ENCODE data around the gene VANGL2. TPM values are rescaled to one million over a fixed set of nuclear protein-coding genes. Genes with fewer than 3 reads are reported as not detected.
"Not testable (repeated sequence)": the region's sequence is repeated elsewhere in the genome, so short reads cannot be mapped to it uniquely, and the experiment has no call there.

Gene VANGL2
- total RNA-seq, 1 donor from 2014 or later: not detected

DNA sequence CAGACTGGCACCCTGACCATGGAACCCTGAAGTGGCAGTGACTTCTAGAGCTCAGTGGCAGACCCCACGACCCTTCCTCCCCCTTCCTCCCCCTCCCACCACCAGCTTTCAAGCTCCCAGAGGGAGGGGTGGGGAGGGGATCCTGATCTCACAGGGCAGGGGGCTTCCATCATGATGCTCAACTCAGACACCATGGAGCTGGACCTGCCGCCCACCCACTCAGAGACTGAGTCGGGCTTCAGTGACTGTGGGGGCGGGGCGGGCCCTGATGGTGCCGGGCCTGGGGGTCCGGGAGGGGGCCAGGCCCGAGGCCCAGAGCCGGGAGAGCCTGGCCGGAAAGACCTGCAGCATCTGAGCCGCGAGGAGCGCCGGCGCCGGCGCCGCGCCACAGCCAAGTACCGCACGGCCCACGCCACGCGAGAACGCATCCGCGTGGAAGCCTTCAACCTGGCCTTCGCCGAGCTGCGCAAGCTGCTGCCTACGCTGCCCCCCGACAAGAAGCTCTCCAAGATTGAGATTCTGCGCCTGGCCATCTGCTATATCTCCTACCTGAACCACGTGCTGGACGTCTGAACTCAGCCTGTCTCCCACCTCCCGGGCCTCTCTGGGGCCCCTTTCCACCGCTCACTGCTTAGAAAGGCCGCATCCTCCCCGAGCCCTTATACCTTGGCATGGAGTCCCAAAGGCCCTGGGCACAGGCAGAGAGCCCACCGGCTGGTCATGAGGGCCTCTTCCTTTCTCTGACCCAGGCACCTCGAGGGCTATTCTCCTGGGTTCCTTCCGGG is 29.6 kb upstream of the VANGL2 start:
- no peak for DNase-seq (ENCODE audit: low read depth, low spot score)

DNA sequence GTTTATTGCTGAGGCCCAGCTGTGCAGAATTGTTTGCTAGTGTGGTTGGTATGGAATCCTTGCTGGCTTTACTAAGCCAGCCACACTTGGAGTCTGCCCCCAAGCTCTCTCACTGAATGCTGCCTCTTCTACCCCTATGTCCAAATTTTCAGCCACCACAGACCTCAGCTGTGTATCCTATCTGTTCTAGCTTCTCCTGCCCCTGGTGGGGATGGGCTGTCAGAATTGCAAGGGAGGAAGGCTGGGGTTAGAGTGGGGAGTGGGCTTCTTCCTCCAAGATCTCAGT is 29.1 kb upstream of the VANGL2 start:
- DNase-seq (ENCODE audit: low read depth, low spot score): no peak

DNA sequence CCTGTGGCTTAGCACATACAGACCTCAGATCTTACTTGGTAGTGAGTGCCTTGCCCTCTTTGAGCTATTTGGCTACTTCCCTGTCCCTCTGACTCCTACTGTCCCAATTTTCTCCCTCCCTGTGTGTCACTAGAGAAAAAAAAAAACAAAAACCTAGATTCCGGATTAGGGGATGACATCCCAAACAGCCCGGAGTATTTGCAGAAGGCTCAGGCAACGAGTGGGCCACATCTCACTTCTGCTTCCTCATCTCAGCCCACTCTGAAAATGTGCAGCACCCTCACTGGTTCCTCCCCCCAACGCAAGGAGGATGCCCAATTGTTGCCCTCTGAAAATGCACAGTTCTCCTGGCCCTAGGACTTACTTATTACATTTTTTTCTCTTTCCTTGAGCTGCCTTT is 28.6 kb upstream of the VANGL2 start:
- DNase-seq (ENCODE audit: low read depth, low spot score): no peak

DNA sequence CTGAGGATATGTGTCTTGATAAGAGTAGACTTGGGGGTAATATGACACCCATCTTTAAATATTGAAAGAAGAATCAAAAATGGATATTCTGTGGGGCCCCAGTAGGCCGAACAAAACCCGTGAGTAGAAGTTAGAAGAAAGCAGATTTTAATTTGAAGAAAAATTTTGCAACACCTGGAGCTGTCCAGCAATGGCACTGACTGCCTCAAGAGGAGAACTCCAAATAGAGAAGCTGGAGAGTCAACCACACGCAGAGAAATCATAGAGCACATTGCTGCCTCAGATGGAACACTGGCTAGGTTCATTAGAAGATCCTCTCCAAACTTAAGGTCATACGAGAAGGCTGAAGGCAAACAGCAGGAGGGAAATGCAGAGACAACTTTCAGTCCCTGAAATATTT is 26.7 kb upstream of the VANGL2 start:
- no peak for DNase-seq (ENCODE audit: low read depth, low spot score)

DNA sequence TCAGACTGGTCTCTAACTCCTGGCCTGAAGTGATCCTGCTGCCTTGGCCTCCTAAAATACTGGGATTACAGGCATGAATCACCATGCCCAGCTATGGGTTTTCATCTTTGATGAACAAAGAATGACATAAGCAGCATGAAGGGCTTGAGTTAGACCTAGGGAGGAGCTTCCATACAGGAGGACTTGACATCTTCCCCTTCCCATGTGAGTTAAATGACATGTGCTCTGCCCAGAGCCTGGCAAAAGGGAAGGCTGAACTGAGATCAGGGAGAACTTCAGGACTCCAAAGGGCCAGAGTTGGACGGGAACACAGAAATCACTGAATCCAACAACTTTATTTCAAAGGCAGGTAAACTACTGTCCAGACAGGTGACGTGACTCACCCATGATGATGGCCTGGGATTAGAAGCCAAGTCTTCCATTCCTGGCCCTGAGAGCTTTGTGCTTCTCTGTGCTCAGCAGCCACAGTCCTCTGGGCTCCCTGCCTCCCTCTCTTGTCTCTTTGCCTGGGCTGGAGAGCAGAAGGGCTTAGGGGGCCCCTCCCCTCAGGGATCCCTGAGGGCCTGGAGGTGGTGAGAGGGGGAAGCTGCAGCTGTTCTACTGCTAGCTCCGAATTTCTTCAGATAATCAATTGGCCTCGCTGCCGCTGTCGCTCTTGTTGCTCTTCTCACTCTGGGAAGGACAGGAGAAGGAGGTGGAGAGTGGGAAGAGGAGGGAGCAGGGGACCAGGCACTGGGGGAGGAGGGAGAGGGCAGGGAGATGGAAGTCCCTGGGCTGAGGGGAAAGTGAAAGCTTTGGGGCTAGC is 25.9 kb upstream of the VANGL2 start:
- no peak for DNase-seq (ENCODE audit: low read depth, low spot score)

DNA sequence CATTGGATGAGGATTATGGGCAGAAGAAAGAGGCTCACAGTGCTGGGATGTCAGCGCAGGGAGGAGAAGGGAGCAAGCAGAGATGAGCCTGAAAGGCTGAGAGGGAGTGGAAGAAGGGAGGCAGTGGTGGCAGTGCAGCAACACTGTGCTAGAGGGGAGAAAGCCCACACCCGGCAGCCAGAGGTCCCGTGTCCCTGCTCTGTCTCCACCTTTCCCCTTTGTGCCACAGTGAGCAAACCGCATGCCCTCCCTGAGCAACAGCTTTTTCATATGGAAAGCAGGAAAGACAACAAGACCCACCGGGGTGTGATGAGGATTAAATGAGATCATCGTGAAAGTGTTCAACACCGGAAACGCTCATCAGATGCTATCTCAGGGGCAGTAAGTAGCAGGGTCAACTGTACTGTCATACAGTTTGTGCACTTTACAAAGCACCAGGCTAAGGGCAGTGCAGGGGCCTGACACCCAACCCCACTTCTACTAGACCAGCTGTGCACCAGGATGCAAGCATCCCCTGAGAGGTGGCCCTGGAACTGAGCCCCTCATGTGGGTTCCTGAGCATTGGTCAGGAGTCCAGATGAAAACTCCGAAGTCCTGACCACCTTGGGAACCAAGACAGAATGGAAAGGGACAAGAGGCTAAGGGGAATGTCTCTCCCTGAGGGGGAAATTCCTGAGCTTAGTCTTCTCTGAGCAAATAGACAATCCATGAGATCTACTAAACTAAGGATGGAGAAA is 24.4 kb upstream of the VANGL2 start:
- no peak for DNase-seq (ENCODE audit: low read depth, low spot score)

DNA sequence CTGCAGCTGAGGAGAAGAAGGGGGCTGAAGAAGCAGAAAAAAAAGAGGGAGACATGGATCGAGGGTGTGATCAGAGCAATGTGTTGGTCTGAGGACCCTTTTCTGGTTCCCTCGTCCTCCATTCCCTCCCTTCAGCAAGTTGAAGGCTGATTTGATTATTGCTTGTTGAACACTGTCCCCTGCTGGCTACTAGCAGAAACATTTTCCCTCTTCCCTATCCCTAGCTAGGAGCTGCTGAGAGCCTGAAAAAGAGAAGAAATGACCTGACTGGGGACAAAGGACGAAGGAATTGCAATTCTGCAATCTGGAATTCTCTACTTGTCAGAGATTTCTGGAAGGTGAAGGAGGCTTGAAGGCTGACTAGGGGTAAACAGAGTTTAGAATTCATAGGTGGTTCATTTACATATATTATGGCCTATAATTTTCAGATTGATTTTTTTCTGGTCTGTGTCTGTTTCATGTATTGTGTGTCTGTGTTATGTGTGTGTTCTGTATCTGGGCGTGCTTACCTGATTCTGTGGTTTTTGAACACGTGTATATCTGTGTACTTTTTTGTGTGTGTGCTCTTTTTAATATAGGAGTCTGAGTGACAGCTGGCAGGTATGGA is 23.7 kb upstream of the VANGL2 start:
- DNase-seq (ENCODE audit: low read depth, low spot score): peak; percentile 24

DNA sequence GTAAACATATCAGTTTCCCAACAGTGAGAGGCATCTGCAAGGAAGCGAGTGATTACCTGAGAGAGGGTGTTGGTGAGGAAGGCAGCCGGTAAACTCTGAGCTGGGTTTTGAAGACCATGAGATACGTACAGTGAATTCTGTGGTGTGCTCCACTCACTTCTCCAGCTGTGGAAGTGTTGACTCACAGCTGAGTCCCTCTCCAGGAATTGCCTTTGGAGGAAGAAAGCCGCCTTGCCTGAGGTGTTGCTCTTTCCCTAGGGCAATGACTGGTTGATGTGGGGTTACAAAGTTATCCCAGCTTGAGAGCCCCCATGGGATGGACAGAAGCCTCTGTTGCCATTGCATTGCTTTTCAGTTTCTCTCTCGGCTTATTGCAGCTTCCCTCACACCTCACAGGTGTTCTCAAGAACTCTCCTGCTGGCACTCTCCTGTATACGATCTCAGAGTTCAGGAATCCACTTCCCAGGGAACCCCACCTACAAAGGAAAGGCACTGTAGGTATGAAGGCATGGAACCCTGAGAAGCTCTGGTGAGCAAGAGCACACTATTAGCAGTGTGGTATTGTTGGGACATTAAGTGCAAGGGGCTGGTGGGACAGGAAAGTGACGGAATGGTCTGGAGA is 22.7 kb upstream of the VANGL2 start:
- no peak for DNase-seq (ENCODE audit: low read depth, low spot score)

DNA sequence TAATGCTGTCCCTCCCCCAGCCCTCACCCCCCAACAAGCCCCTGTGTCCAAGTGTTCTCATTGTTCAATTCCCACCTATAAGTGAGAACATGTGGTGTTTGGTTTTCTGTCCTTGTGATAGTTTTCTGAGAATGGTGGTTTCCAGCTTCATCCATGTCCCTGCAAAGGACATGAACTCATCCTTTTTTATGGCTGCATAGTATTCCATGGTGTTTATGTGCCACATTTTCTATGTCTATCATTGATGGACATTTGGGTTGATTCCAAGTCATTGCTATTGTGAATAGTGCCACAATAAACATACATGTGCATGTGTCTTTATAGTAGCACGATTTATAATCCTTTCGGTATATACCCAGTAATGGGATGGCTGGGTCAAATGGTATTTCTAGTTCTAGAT is 15.6 kb upstream of the VANGL2 start:
- DNase-seq (ENCODE audit: low read depth, low spot score): not testable (repeated sequence)

DNA sequence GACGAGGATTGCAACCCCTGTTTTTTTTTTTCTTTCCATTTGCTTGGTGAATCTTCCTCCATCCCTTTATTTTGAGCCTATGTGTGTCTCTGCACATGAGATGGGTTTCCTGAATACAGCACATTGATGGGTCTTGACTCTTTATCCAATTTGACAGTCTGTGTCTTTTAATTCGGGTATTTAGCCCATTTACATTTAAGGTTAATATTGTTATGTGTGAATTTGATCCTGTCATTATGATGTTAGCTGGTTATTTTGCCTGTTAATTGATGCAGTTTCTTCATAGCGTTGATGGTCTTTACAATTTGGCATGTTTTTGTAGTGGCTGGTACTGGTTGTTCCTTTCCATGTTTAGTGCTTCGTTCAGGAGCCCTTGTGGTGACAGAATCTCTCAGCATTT is 12.0 kb upstream of the VANGL2 start:
- not testable (repeated sequence) for DNase-seq (ENCODE audit: low read depth, low spot score)

DNA sequence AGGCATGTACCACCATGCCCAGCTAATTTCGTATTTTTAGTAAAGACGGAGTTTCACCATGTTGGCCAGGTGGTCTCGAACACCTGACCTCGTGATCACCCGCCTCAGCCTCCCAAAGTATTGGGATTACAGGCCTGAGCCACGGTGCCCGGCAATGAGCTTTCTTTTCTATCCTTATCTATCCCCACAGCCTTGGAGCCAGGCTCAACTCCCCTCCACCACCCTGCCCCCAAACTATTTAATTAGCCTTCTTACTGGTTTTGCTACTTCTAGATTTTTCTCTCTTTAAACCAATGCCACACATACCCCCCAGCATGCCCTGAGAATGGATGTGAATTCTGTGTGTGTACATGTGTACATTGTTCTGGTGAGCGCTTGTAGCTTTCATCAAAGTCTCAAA is 5.7 kb upstream of the VANGL2 start:
- no peak for DNase-seq (ENCODE audit: low read depth, low spot score)

DNA sequence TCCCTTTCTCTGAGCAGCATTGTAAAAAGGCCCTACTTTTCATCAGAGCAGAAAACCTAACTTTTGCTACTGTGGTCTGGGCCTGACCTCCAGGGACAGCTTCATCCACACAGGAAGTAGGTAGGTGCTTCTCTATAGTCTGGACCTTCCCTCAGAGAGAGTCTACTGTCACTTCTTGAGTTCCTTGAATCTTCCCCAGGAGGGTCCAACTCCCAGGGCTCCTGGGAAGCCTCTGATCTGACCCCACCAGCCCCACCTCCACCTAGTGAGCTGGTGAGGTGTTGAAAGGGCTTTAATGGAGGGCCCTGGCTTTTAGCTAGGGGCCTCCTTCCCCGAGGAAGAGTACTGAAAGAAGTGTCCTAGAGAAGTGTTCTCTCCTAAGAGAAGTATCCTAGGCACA is 2.7 kb upstream of the VANGL2 start:
- no peak for DNase-seq (ENCODE audit: low read depth, low spot score)

DNA sequence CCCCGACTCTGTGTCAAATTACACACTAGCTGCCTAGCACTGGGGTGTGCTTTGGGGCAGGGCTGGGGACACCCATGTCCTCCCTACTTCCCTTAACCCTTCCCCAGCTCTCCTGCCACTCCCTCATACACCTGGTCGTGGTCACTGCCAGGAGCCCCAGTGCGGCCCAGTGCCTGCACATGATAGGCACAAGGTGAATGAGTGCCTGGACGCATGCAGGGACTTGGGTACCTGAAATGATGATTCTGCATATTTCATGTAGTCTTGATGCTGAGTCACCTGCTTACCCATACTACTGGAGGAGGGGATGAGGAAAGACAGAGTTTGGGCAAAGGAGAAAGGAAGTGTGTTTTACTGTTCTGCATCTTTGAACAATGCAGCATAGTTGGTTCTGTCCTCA is 1.5 kb upstream of the VANGL2 start:
- no peak for DNase-seq (ENCODE audit: low read depth, low spot score)

DNA sequence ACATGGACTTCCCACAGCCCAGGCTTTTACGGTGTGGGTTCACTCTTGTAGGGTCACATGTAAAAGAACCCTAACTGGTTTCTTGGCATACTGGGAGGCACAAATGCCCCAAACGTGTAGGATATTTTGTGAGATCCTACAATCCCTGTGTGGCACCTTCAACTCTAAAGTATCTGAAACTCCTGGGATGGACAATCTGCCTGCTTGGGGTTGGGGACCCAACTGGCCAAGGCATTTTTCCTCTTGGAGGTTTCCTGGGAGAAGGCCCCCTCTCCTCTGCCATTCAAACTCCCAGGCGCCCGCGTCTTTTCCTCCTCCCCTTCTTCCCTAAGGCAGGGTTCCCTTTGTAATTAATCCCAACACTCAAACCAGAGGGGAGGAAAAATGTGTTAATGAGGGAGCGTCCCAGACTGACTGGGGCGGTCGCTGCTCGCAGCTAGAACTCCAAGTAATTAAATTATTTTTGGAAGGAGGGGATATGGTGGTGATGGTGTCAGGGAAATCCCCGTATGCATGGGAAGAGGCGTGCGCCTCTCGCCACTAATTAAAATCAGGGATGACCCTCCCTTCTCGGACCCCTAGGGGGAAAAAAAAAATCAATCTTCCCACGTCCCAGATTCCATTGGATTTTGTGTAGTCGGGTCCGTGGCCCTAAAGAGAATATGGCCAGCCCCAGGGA is 681 bp upstream of the VANGL2 start:
- no peak for DNase-seq (ENCODE audit: low read depth, low spot score)

DNA sequence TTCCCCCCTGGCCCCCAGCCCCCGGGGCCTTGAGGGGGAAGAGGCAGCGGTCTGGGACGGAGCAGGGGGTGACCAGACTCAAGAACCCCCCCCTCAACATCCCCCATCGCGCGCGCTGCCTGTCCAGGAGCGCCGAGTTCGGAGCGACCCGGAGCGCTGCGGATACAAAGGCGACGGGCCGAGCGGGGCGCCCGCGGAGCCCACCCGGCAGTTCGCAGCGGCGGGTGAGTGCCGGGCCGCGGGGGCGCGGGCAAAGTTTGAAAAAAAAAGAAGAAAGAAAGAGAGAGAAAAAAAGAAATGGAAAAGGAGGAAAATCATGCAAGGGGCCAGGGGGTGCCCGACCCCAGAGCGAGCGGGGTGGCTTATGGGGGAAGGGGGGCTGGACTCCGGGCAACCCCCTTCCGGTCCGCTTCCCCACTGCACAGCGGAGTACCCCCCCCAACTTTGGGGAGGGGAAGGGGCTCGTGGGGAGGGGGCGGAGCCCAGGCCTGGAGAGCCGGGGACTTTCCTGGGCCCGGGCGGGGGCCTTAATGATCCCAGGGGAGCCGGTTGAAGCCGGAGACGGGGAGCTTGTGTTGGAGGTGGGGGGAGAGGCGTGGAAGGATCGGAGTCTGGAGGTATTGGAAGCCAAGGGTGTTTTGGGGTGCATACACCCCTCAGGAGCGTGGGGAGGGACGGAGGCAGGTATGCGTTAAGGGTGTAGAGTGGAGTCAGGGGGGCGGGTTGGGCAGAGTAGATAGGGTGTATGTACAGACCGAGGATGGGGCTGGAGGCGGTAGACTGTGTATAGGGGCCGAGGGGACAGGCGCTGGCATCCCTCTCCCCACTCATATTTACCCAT is 502 bp downstream of the VANGL2 start:
- no peak for DNase-seq (ENCODE audit: low read depth, low spot score)

DNA sequence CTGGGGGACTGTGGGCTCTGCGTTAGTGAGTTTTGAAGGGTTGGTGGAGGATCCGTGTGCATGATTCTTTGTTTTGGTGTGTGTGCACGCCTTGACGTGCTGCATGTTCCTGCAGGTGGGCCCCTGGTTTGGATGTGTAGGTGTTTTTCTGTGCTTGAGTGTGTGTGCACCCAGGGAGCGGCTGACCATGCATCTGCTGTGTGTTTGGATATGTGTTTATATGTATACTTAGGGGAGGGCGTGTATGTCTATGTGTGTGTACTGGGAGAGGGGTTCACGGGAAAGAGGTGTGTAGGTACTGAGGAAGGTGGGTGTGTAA is 1.1 kb downstream of the VANGL2 start:
- DNase-seq (ENCODE audit: low read depth, low spot score): no peak

DNA sequence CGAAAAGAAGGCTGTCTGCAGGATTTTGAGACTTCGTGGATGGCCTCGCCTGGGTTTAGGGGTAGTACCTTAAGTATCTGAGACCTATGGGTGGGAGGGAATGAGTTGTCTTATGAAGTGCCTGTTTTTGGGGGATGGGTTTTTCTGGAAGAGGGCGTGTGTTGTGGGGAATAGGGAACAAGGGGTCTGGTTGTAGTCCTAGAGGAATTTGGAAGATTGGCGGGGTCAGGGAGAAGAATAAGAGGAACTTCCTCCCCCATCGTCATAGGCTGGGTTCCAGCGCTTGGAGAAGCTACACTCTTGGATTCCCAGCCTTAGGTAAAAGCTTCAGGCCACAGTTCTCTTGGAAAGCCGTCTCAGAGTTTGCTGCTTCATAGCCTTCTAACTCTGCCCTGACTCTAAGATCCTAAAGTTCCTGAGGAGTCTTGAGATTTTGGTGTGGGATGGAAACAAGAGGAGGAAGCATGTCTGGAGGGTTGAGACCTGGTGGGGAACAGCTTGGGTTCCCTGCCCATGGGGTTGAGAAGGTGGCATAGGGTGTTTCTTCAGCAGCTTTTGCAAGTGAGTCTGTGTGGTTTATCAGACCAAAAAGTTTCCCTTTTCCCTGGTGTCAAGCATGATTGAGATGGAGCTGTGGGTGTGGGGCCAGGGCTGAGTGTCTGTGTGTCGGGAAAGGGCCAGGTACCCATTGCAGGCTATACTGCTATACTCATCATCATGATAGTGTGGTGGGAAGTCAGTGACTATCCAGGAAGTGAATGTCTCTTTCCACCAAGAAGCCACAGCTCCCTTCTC is 1.8 kb downstream of the VANGL2 start:
- no peak for DNase-seq (ENCODE audit: low read depth, low spot score)

DNA sequence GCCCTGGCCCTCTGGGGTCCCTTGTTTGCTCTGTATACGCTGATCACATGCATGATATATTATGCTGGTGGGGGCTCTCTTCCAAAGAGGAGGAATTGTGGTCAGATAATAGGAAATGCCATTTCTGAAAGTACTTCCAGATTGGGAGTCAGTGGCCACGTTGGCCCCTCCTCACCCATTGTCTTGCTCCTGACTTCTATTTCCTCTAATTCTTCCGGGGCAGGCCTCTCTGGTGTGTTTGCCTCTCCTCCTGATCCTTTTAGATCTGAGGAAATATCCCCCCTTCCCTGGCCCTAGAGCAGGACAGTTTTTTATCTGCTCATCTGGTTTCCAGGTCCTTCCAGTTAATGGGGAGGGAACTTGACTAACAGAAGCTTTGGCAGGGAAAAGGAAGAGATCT is 2.9 kb downstream of the VANGL2 start:
- DNase-seq (ENCODE audit: low read depth, low spot score): peak; percentile 40

DNA sequence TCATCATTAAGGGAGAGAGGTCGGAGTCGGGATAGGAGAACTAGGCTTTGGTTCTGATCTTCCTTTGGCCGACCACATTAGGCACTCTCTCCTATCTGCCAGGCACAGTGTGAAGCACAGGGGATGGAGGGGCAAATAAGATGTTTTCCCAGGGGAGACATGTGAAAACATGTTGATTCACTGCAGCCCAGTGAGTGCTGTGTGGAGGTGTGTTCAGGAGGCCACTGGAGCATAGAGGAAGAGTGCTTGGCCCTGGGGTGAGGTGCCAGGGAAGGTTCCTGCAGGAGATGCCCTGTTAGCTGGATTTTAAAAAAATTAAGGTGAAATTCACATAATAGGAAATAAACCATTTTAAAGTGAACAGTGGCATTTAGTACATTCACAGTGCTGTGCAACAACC is 3.7 kb downstream of the VANGL2 start:
- no peak for DNase-seq (ENCODE audit: low read depth, low spot score)

Data from pulmonary artery endothelial cell (primary cell).